Measurements from ENCODE around the gene NMT2. TPM values are rescaled to one million over a fixed set of nuclear protein-coding genes. Genes with fewer than 3 reads are reported as not detected.

NMT2 gene
- total and polyA plus RNA-seq, 2 donors (not counting 1 experiment from before 2014, with no cell fraction given), result 16.6 to 21.0 TPM

- Histone ChIP-seq H3K4me1 (ENCODE audit: control insufficient read depth, extremely low read depth, insufficient read depth, low read length) (peaks cover 6% of the 10 kb centered on the region), H4K20me1 (ENCODE audit: control insufficient read depth, extremely low read depth, insufficient read depth, low read length) (no peaks in the 10 kb centered on the region), H3K4me3 (replicated peaks in 1 of 4; ENCODE audit: control extremely low read depth in 1 of 4, insufficient read depth in 1 of 4, low read depth in 3 of 4, low read length in 4 of 4) (no peak overlapping the region), H3K9me3 (ENCODE audit: control insufficient read depth, insufficient read depth, low read depth, low read length) (no peaks in the 10 kb centered on the region), H3K27ac (ENCODE audit: insufficient read depth, low read length) (peak overlapping the region; percentile 6), H2AFZ (ENCODE audit: low read length) (no peak overlapping the region), H3K36me3 (ENCODE audit: control insufficient read depth, insufficient read depth, low read length) (peaks cover 9% of the 10 kb centered on the region), H3K4me2 (ENCODE audit: extremely low read depth, insufficient read depth, low read length) (peak overlapping the region; percentile 42), H3K27me3 (ENCODE audit: control insufficient read depth, insufficient read depth, low read length) (no peaks in the 10 kb centered on the region), H3K79me2 (ENCODE audit: control insufficient read depth, insufficient read depth, low read length) (no peaks in the 10 kb centered on the region), H3K9ac (ENCODE audit: insufficient read depth, low read length) (no peak overlapping the region)
- no peak for DNase-seq (ENCODE audit: low read depth in 2 of 2)
- TF ChIP-seq EZH2 (IDR thresholded peaks at IDR 0.05; ENCODE audit: low read length, missing control alignments), result no peak
- TF ChIP-seq CTCF (conservative IDR thresholded peaks at IDR 0.05 in 1 of 2, IDR thresholded peaks at IDR 0.05 in 1 of 2; ENCODE audit: low read depth in 1 of 2, low read length in 2 of 2), result no peak
Observed at GRCh38 chr10:15122477-15123030, 45.9 kb downstream of the NMT2 start.

- no peaks in the 10 kb centered on the region for H3K79me2 ChIP-seq (ENCODE audit: control insufficient read depth, insufficient read depth, low read length)
- no peak overlapping the region for H3K4me2 ChIP-seq (ENCODE audit: extremely low read depth, insufficient read depth, low read length)
- peak; percentile 22 to 56 for DNase-seq (ENCODE audit: low read depth in 2 of 2)
- no peak overlapping the region for H3K27ac ChIP-seq (ENCODE audit: insufficient read depth, low read length)
- H2AFZ ChIP-seq (ENCODE audit: low read length), result no peak overlapping the region
- no peaks in the 10 kb centered on the region for H3K9me3 ChIP-seq (ENCODE audit: control insufficient read depth, insufficient read depth, low read depth, low read length)
- H4K20me1 ChIP-seq (ENCODE audit: control insufficient read depth, extremely low read depth, insufficient read depth, low read length), result no peaks in the 10 kb centered on the region
- no peak overlapping the region for H3K9ac ChIP-seq (ENCODE audit: insufficient read depth, low read length)
- TF ChIP-seq EZH2 (IDR thresholded peaks at IDR 0.05; ENCODE audit: low read length, missing control alignments) (no peak), CTCF (conservative IDR thresholded peaks at IDR 0.05 in 1 of 2, IDR thresholded peaks at IDR 0.05 in 1 of 2; ENCODE audit: low read depth in 1 of 2, low read length in 2 of 2) (no peak)
- H3K27me3 ChIP-seq (ENCODE audit: control insufficient read depth, insufficient read depth, low read length), result no peaks in the 10 kb centered on the region
- H3K36me3 ChIP-seq (ENCODE audit: control insufficient read depth, insufficient read depth, low read length), result peaks cover 9% of the 10 kb centered on the region
- H3K4me3 ChIP-seq (replicated peaks in 1 of 4; ENCODE audit: control extremely low read depth in 1 of 4, insufficient read depth in 1 of 4, low read depth in 3 of 4, low read length in 4 of 4), result no peak overlapping the region
- peaks cover 6% of the 10 kb centered on the region for H3K4me1 ChIP-seq (ENCODE audit: control insufficient read depth, extremely low read depth, insufficient read depth, low read length)
Observed at GRCh38 chr10:15121707-15122106, 46.8 kb downstream of the NMT2 start.

- peak; percentile 72 to 80 for DNase-seq (ENCODE audit: low read depth in 2 of 2)
- H3K4me2 ChIP-seq (ENCODE audit: extremely low read depth, insufficient read depth, low read length), result no peak overlapping the region
Observed at GRCh38 chr10:15120523-15120922, 48.0 kb downstream of the NMT2 start.

More at GRCh38 chr10:15120523-15120922, 48.0 kb downstream of the NMT2 start:
- no peaks in the 10 kb centered on the region for H3K9me3 ChIP-seq (ENCODE audit: control insufficient read depth, insufficient read depth, low read depth, low read length)
- H2AFZ ChIP-seq (ENCODE audit: low read length), result no peak overlapping the region
- no peaks in the 10 kb centered on the region for H4K20me1 ChIP-seq (ENCODE audit: control insufficient read depth, extremely low read depth, insufficient read depth, low read length)
- H3K79me2 ChIP-seq (ENCODE audit: control insufficient read depth, insufficient read depth, low read length), result no peaks in the 10 kb centered on the region
- peaks cover 6% of the 10 kb centered on the region for H3K4me1 ChIP-seq (ENCODE audit: control insufficient read depth, extremely low read depth, insufficient read depth, low read length)
- H3K36me3 ChIP-seq (ENCODE audit: control insufficient read depth, insufficient read depth, low read length), result peaks cover 6% of the 10 kb centered on the region
- no peak overlapping the region for H3K4me3 ChIP-seq (replicated peaks in 1 of 4; ENCODE audit: control extremely low read depth in 1 of 4, insufficient read depth in 1 of 4, low read depth in 3 of 4, low read length in 4 of 4)
- H3K27ac ChIP-seq (ENCODE audit: insufficient read depth, low read length), result no peak overlapping the region
- TF ChIP-seq EZH2 (IDR thresholded peaks at IDR 0.05; ENCODE audit: low read length, missing control alignments), result no peak
- TF ChIP-seq CTCF (conservative IDR thresholded peaks at IDR 0.05 in 1 of 2, IDR thresholded peaks at IDR 0.05 in 1 of 2; ENCODE audit: low read depth in 1 of 2, low read length in 2 of 2), result no peak
- no peak overlapping the region for H3K9ac ChIP-seq (ENCODE audit: insufficient read depth, low read length)
- no peaks in the 10 kb centered on the region for H3K27me3 ChIP-seq (ENCODE audit: control insufficient read depth, insufficient read depth, low read length)

All from fibroblast of lung (primary cell).